ENCODE measurements around the gene TEKT3. TPM values are rescaled to one million over a fixed set of nuclear protein-coding genes. Genes with fewer than 3 reads are reported as not detected.

Gene TEKT3
- polyA plus RNA-seq, 4 donors: 0.24 to 1.2 TPM; not detected in 2

DNA sequence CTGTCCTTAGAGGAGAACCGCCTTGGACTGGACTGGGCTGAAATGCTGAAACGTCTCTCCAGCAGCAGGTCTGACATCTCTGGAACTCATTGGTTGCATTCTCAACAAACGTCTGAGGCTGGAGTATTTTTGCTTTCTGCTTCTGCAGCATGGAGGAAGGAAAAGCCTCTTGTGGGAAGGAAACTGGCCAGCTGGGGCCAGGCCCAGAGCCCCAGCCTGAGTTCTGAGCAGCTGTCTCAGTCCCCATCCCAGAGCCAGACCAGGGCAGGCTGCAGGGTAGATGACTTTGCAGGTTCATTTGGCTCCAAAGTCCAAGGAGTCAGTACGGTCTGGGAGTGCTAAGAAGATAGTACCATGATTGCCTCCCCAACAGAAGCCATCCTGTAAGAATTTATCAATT lies 18.3 kb downstream of the TEKT3 start:
- no peak overlapping the region for H3K27ac ChIP-seq (ENCODE audit: low read depth in 1 of 3, low read length in 2 of 3)
- FAIRE-seq: no peak
- 42 to 69% (median 55%) methylated on average over 4 of the region's 4 CpGs for WGBS, 3 donors

DNA sequence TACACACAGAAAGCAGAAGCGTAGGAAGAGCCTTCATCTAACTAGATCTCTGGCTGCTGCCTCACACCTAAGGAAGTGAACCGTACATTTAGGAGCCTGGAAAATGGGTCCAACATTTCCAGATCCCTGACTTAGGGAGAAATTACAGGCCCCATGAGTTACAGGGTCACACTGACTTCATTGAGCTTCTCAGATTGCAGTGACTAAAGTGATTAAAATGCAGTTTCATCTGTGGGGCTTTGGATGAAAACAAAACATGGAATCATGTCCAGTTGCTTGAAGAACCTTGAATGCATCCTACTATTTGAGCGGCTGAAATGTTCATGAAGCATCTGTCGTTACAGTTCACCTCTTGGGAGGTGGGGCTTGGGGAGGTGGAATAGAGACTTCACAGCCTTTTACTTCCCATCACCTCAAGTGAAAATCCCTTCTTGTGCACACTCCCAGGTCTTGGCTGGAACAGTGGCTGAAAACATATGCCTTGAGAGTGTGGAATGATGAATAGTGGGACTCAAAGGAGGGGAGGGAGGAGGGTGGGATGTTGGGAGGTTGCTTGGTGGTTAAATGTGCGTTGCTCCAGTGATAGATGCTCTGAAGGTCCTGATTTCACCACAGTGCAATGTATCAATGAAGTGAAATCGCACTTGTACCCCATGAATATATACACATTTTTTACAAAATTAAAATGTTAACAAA lies 19.7 kb downstream of the TEKT3 start:
- DNase-seq: no peak
- H3K4me3 ChIP-seq (ENCODE audit: low read depth in 1 of 3, low read length in 3 of 3): no peak overlapping the region
- no peaks in the 10 kb centered on the region for H3K4me1 ChIP-seq (ENCODE audit: control insufficient read depth in 3 of 3, insufficient read depth in 2 of 3, low read depth in 1 of 3, low read length in 2 of 3)
- 85 to 86% (median 85%) methylated on average over 6 of the region's 6 CpGs for WGBS, 3 donors
- H3K36me3 ChIP-seq (ENCODE audit: control insufficient read depth in 3 of 3, insufficient read depth in 2 of 3, low read depth in 1 of 3, low read length in 3 of 3): no peaks in the 10 kb centered on the region
- H3K27me3 ChIP-seq (ENCODE audit: control insufficient read depth in 3 of 3, insufficient read depth in 3 of 3, low read length in 3 of 3): no peaks in the 10 kb centered on the region
- no peaks in the 10 kb centered on the region for H3K9me3 ChIP-seq (ENCODE audit: control insufficient read depth in 2 of 2, insufficient read depth in 1 of 2, low read depth in 1 of 2, low read length in 1 of 2)
- no peak for FAIRE-seq
- H3K27ac ChIP-seq (ENCODE audit: low read depth in 1 of 3, low read length in 2 of 3): no peak overlapping the region

More for the DNA sequence above, 18.3 kb downstream of the TEKT3 start:
- Histone ChIP-seq H3K4me3 (ENCODE audit: low read depth in 1 of 3, low read length in 3 of 3) (no peak overlapping the region), H3K36me3 (ENCODE audit: control insufficient read depth in 3 of 3, insufficient read depth in 2 of 3, low read depth in 1 of 3, low read length in 3 of 3) (no peaks in the 10 kb centered on the region), H3K27me3 (ENCODE audit: control insufficient read depth in 3 of 3, insufficient read depth in 3 of 3, low read length in 3 of 3) (no peaks in the 10 kb centered on the region), H3K9me3 (ENCODE audit: control insufficient read depth in 2 of 2, insufficient read depth in 1 of 2, low read depth in 1 of 2, low read length in 1 of 2) (no peaks in the 10 kb centered on the region), H3K4me1 (ENCODE audit: control insufficient read depth in 3 of 3, insufficient read depth in 2 of 3, low read depth in 1 of 3, low read length in 2 of 3) (no peaks in the 10 kb centered on the region)
- peak; percentile 47 for DNase-seq

- DNase-seq (no peak), FAIRE-seq (no peak)
- no peaks in the 10 kb centered on the region for H3K4me1 ChIP-seq (ENCODE audit: control insufficient read depth in 3 of 3, insufficient read depth in 2 of 3, low read depth in 1 of 3, low read length in 2 of 3)
- no peak overlapping the region for H3K4me3 ChIP-seq (ENCODE audit: low read depth in 1 of 3, low read length in 3 of 3)
- 74 to 79% (median 74%) methylated on average over 5 of the region's 5 CpGs for WGBS, 3 donors
- H3K27ac ChIP-seq (ENCODE audit: low read depth in 1 of 3, low read length in 2 of 3): no peak overlapping the region
- H3K36me3 ChIP-seq (ENCODE audit: control insufficient read depth in 3 of 3, insufficient read depth in 2 of 3, low read depth in 1 of 3, low read length in 3 of 3): no peaks in the 10 kb centered on the region
- no peaks in the 10 kb centered on the region for H3K27me3 ChIP-seq (ENCODE audit: control insufficient read depth in 3 of 3, insufficient read depth in 3 of 3, low read length in 3 of 3)
- H3K9me3 ChIP-seq (ENCODE audit: control insufficient read depth in 2 of 2, insufficient read depth in 1 of 2, low read depth in 1 of 2, low read length in 1 of 2): no peaks in the 10 kb centered on the region
These were observed 21.9 kb downstream of the TEKT3 start for GRCh38 chr17:15319452-15320010.

DNA sequence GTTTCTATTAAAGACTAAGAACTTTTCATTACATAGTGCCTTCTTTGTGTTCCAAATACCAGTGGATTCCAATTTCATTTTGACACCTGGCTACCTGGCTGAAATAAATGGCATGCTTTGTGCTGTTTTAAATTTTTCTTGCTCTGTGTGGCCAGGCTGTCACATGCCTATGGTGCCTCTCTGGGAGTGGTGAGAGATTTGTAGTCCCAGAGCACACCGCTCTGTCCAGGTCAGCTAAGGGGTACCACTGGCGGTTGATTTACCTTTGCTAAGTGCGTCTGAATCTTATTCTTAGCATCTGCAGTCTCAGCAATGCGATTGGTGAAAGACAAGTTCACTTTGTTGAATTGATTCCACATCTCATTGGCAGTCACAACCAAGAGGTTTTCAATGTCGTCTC lies 29.4 kb downstream of the TEKT3 start:
- DNase-seq: no peak
- no peaks in the 10 kb centered on the region for H3K9me3 ChIP-seq (ENCODE audit: control insufficient read depth in 2 of 2, insufficient read depth in 1 of 2, low read depth in 1 of 2, low read length in 1 of 2)
- no peaks in the 10 kb centered on the region for H3K27me3 ChIP-seq (ENCODE audit: control insufficient read depth in 3 of 3, insufficient read depth in 3 of 3, low read length in 3 of 3)
- WGBS, 3 donors: 90 to 99% (median 91%) methylated on average over 5 of the region's 5 CpGs
- H3K4me3 ChIP-seq (ENCODE audit: low read depth in 1 of 3, low read length in 3 of 3): no peak overlapping the region
- no peaks in the 10 kb centered on the region for H3K36me3 ChIP-seq (ENCODE audit: control insufficient read depth in 3 of 3, insufficient read depth in 2 of 3, low read depth in 1 of 3, low read length in 3 of 3)
- no peak for FAIRE-seq
- H3K4me1 ChIP-seq (ENCODE audit: control insufficient read depth in 3 of 3, insufficient read depth in 2 of 3, low read depth in 1 of 3, low read length in 2 of 3): peaks cover 0 to under 1% (median 0%) of the 10 kb centered on the region in 3 donors
- no peak overlapping the region for H3K27ac ChIP-seq (ENCODE audit: low read depth in 1 of 3, low read length in 2 of 3)

- Histone ChIP-seq H3K36me3 (ENCODE audit: control insufficient read depth in 3 of 3, insufficient read depth in 2 of 3, low read depth in 1 of 3, low read length in 3 of 3) (no peaks in the 10 kb centered on the region), H3K4me3 (ENCODE audit: low read depth in 1 of 3, low read length in 3 of 3) (no peak overlapping the region), H3K4me1 (ENCODE audit: control insufficient read depth in 3 of 3, insufficient read depth in 2 of 3, low read depth in 1 of 3, low read length in 2 of 3) (peaks cover 0 to 4% (median 0%) of the 10 kb centered on the region in 3 donors), H3K27me3 (ENCODE audit: control insufficient read depth in 3 of 3, insufficient read depth in 3 of 3, low read length in 3 of 3) (no peaks in the 10 kb centered on the region), H3K27ac (ENCODE audit: low read depth in 1 of 3, low read length in 2 of 3) (no peak overlapping the region), H3K9me3 (ENCODE audit: control insufficient read depth in 2 of 2, insufficient read depth in 1 of 2, low read depth in 1 of 2, low read length in 1 of 2) (no peaks in the 10 kb centered on the region)
- DNase-seq: no peak
- no peak for FAIRE-seq
- WGBS, 3 donors: 63 to 82% (median 76%) methylated on average over 3 of the region's 3 CpGs
These were observed 31.6 kb downstream of the TEKT3 start for GRCh38 chr17:15309793-15310192.

- Histone ChIP-seq H3K4me1 (ENCODE audit: control insufficient read depth in 3 of 3, insufficient read depth in 2 of 3, low read depth in 1 of 3, low read length in 2 of 3) (peaks cover 0 to 4% (median 0%) of the 10 kb centered on the region in 3 donors), H3K4me3 (ENCODE audit: low read depth in 1 of 3, low read length in 3 of 3) (no peak overlapping the region), H3K27ac (ENCODE audit: low read depth in 1 of 3, low read length in 2 of 3) (no peak overlapping the region), H3K9me3 (ENCODE audit: control insufficient read depth in 2 of 2, insufficient read depth in 1 of 2, low read depth in 1 of 2, low read length in 1 of 2) (no peaks in the 10 kb centered on the region), H3K27me3 (ENCODE audit: control insufficient read depth in 3 of 3, insufficient read depth in 3 of 3, low read length in 3 of 3) (no peaks in the 10 kb centered on the region), H3K36me3 (ENCODE audit: control insufficient read depth in 3 of 3, insufficient read depth in 2 of 3, low read depth in 1 of 3, low read length in 3 of 3) (no peaks in the 10 kb centered on the region)
- 61 to 74% (median 73%) methylated on average over 3 of the region's 3 CpGs for WGBS, 3 donors
- DNase-seq (no peak), FAIRE-seq (no peak)
These were observed 32.2 kb downstream of the TEKT3 start for GRCh38 chr17:15309236-15309635.

DNA sequence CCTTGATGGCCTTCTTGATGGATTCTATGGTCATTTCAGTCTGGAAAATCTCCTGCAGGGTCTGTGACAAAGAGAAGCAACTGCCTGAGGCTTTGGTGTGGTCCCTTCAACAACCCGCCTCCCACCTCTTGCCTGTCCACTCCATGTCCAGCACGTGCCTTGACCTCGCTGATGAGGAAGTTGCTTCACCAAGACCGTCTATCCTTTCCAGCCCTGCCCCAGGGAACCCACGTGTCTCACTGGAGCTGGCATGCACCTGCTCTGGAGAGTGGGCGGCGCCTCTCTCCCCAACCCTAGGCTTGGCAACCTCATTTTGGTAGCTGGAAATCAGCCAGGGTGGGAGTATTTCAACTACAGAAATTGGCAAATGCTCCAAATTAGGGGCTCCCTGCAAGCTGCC lies 32.6 kb downstream of the TEKT3 start:
- WGBS, 3 donors: 55 to 72% (median 56%) methylated on average over 7 of the region's 7 CpGs
- H3K4me1 ChIP-seq (ENCODE audit: control insufficient read depth in 3 of 3, insufficient read depth in 2 of 3, low read depth in 1 of 3, low read length in 2 of 3): peaks cover 0 to 4% (median 0%) of the 10 kb centered on the region in 3 donors

DNA sequence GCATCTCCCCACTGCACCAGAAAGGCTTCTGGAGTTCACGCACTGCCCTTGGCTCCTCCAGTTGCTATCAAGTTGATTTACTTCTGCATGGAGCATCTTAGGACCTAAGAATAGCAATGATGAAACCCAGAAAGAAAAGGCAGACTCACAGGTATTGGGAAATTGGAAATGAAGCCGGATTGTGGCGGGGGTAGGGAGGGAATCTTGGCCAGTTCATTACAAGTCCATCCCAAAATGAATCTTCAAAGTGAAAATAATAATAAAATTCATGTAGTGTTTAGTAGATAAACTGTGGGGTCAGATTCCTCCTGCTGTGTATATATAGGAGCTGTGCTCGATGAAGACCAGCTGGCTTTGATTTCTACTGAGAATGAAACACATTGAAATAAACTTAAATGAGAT lies 33.7 kb downstream of the TEKT3 start:
- H3K4me1 ChIP-seq (ENCODE audit: control insufficient read depth in 3 of 3, insufficient read depth in 2 of 3, low read depth in 1 of 3, low read length in 2 of 3): peaks cover 0 to 4% (median 0%) of the 10 kb centered on the region in 3 donors
- no peak for FAIRE-seq
- H3K27ac ChIP-seq (ENCODE audit: low read depth in 1 of 3, low read length in 2 of 3): peak overlapping the region in 1 of 3 donors; percentile 42
- WGBS, 3 donors: 49 to 65% (median 63%) methylated on average over 4 of the region's 4 CpGs
- no peaks in the 10 kb centered on the region for H3K36me3 ChIP-seq (ENCODE audit: control insufficient read depth in 3 of 3, insufficient read depth in 2 of 3, low read depth in 1 of 3, low read length in 3 of 3)
- DNase-seq: no peak
- H3K27me3 ChIP-seq (ENCODE audit: control insufficient read depth in 3 of 3, insufficient read depth in 3 of 3, low read length in 3 of 3): no peaks in the 10 kb centered on the region
- H3K9me3 ChIP-seq (ENCODE audit: control insufficient read depth in 2 of 2, insufficient read depth in 1 of 2, low read depth in 1 of 2, low read length in 1 of 2): no peaks in the 10 kb centered on the region
- no peak overlapping the region for H3K4me3 ChIP-seq (ENCODE audit: low read depth in 1 of 3, low read length in 3 of 3)

More for the DNA sequence above, 32.6 kb downstream of the TEKT3 start:
- no peak overlapping the region for H3K4me3 ChIP-seq (ENCODE audit: low read depth in 1 of 3, low read length in 3 of 3)
- DNase-seq (no peak), FAIRE-seq (no peak)
- no peak overlapping the region for H3K27ac ChIP-seq (ENCODE audit: low read depth in 1 of 3, low read length in 2 of 3)
- no peaks in the 10 kb centered on the region for H3K36me3 ChIP-seq (ENCODE audit: control insufficient read depth in 3 of 3, insufficient read depth in 2 of 3, low read depth in 1 of 3, low read length in 3 of 3)
- no peaks in the 10 kb centered on the region for H3K9me3 ChIP-seq (ENCODE audit: control insufficient read depth in 2 of 2, insufficient read depth in 1 of 2, low read depth in 1 of 2, low read length in 1 of 2)
- H3K27me3 ChIP-seq (ENCODE audit: control insufficient read depth in 3 of 3, insufficient read depth in 3 of 3, low read length in 3 of 3): no peaks in the 10 kb centered on the region

Data from small intestine (tissue), 7 donors.